RKO (cell line): Measurements from ENCODE around the gene LALBA.
"Not testable (repeated sequence)": the region's sequence is repeated elsewhere in the genome, so short reads cannot be mapped to it uniquely, and the experiment has no call there.

Source experiments
- DNase-seq: peaks from one replicate; pipeline ENCODE4 v3.0.0-alpha.2; 2016; ENCODE audit warnings: low spot score

LALBA gene

DNA sequence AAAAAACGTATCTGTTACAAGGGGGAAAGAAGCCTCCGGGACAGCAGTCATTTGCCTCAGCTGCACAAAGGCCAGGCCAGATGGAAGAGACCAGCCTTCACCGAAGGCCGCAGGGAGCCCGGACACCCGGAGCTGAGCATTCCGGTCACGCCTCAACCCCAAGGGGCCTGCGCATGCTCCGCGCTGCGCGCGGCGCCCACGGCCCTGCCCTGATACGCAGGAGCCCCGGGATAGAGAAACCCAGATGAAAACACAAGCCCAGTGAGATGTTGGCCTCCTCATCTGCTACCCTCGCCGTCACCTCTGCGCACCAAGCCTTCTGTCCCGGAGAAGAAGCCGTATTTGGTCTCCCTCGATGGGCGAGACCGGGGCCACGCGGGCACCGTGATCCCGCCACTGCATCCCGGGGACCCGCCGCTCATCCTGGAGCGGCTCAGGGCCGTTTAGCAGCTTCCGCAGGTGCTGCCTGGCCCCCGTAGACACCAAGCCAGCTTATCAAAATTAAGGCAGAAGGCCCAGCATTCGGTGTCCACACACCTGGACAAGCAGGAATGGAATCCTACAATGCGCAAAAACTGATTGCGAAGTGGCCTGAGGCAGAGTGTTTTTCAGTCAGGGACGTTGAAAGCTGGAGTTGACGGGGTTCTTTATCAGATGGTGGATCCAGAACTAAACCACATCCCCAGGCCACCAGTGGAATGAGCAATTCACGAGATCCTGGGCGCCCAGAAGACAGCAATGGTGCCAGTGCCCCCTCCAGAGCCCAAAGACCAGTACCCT lies 41.8 kb downstream of the LALBA start:
- DNase-seq = no peak

DNA sequence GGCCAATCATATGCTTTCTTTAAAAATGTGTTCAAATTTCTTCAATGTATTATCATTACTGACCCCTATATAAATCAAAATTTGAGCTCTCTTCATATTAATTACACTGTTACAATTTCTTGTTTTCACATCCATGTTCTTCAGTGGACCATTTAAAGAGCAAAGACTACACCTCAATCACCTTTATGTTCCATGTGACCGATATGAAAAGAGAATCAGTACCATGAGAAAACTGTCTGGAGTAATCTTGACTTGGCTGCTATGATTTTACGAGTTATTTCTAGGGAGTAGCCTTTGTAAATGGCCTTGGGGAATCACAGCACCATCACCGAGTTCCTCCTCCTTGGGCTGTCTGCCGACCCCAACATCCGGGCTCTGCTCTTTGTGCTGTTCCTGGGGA lies 44.5 kb downstream of the LALBA start, which contains the start of gene OR8S1:
OR8S1 (plus strand) TSS at position 301 of the 400 bp plus-strand sequence; CDS start at position 301, 0 bp downstream.
- no peak for DNase-seq

DNA sequence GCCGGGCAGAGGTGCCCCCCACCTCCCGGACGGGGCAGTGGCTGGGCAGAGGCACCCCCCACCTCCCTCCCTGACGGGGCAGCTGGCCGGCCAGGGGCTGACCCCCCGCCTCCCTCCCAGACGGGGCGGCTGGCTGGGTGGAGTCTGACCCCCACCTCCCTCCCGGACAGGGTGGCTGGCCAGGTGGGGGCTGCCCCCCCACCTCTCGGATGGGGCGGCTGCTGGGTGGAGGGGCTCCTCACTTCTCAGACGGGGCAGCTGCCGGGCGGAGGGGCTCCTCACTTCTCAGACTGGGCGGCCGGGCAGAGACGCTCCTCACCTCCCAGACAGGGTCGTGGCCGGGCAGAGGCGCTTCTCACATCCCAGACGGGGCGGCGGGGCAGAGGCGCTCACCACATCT lies 49.5 kb downstream of the LALBA start:
- not testable (repeated sequence) for DNase-seq
